HepG2 (cell line): ENCODE data around the gene PLCB1. TPM values are rescaled to one million over a fixed set of nuclear protein-coding genes. Genes with fewer than 3 reads are reported as not detected.

ENCODE experiments used
- ATAC-seq: fragments of 200-7000 bp; cut with Tn5 transposase; 3 replicates; pipeline ENCODE4 v1.9.1; 2020; ENCODE audit warnings: mild to moderate bottlenecking, moderate library complexity
- BruUV-seq: library from RNA; stranded (reverse); fragments of 400-500 nt; replicated peaks from 2 replicates; lab custom pipeline; 2021; lab: Mats Ljungman, UMichigan
- CTCF ChIA-PET: fragments of 300-600 bp; formaldehyde crosslinking; extraction: SDS; loops from one replicate; lab custom pipeline; 2021; ENCODE audit warnings: low total read pairs, inconsistent platforms, low intra/inter-chr PET ratio; lab: Yijun Ruan, JAX
- POLR2A ChIA-PET: fragments of 350-600 bp; sonication (Branson Sonifier 250); formaldehyde crosslinking; loops from one replicate; lab custom pipeline; 2020; ENCODE audit warnings: antibody characterized with exemption, inconsistent platforms; lab: Yijun Ruan, JAX
- DNase-seq: peaks from one replicate; pipeline ENCODE4 v3.0.0-alpha.2; 2015; ENCODE audit warnings: low spot score
- FAIRE-seq: peaks from 3 replicates; lab custom pipeline; 2011; peaks lifted over from hg19 to GRCh38; lab: Jason Lieb, UNC
- H2AFZ ChIP-seq: one replicate; pipeline ENCODE4 v1.6.1; 2011; ENCODE audit warnings: low read length, inconsistent platforms
- H3K27ac ChIP-seq: fragments of 300-600 bp; 3 replicates; pipeline ENCODE4 v1.8.0; 2011; ENCODE audit warnings: mixed run types, mild to moderate bottlenecking, mixed read lengths, low read length, inconsistent platforms; ENCODE audit not compliant: insufficient read depth; ENCODE audit errors: extremely low read length
- H3K27me3 ChIP-seq, 2 experiments: fragments of 200-600 bp in 1 of 2; 2 replicates in 1 of 2; 3 replicates in 1 of 2; pipeline versions ENCODE4 v1.6.0 to v1.8.0; 2011; ENCODE audit warnings: low read length in 2 of 2, mild to moderate bottlenecking in 2 of 2, moderate library complexity in 2 of 2, inconsistent platforms in 1 of 2; ENCODE audit not compliant: insufficient read depth in 2 of 2, control insufficient read depth in 1 of 2
- H3K36me3 ChIP-seq, 2 experiments: fragments of 200-600 bp in 1 of 2; replicated peaks in 1 of 2; 2 replicates in 1 of 2; 3 replicates in 1 of 2; pipeline versions ENCODE4 v1.5.1 to v1.8.0; 2011; ENCODE audit warnings: low read length in 2 of 2, inconsistent platforms in 1 of 2; ENCODE audit not compliant: insufficient read depth in 2 of 2, control insufficient read depth in 1 of 2
- H3K4me1 ChIP-seq: 2 replicates; pipeline ENCODE4 v1.5.1; 2012; ENCODE audit warnings: low read length, inconsistent platforms; ENCODE audit not compliant: insufficient read depth
- H3K4me2 ChIP-seq: 2 replicates; pipeline ENCODE4 v1.6.0; 2011; ENCODE audit warnings: low read depth, low read length, inconsistent platforms
- H3K4me3 ChIP-seq, 3 experiments: fragments of 200-600 bp in 1 of 3; sonication (generic), shearing (Covaris generic) in 1 of 3; replicated peaks in 1 of 3; 2 replicates each; pipeline ENCODE4 v1.5.1; 2011 to 2016; ENCODE audit warnings: low read length in 3 of 3, inconsistent platforms in 2 of 3, low read depth in 2 of 3, mild to moderate bottlenecking in 2 of 3, control low read depth in 1 of 3, mixed read lengths in 1 of 3; ENCODE audit not compliant: insufficient read depth in 1 of 3
- H3K79me2 ChIP-seq: one replicate; pipeline ENCODE4 v1.6.1; 2011; ENCODE audit warnings: low read length, inconsistent platforms; ENCODE audit not compliant: insufficient read depth
- H3K9ac ChIP-seq: 2 replicates; pipeline ENCODE4 v1.6.0; 2011; ENCODE audit warnings: mild to moderate bottlenecking, low read depth, low read length, inconsistent platforms; ENCODE audit not compliant: insufficient read depth
- H3K9me3 ChIP-seq: 2 replicates; pipeline ENCODE4 v1.5.1; 2012; ENCODE audit warnings: mild to moderate bottlenecking, low read length
- H4K20me1 ChIP-seq: 2 replicates; pipeline ENCODE4 v1.6.0; 2011; ENCODE audit warnings: inconsistent platforms, mild to moderate bottlenecking, low read length, moderate library complexity; ENCODE audit not compliant: insufficient read depth
- ARID3A ChIP-seq: IDR thresholded peaks from 2 replicates; pipeline ENCODE4 v1.6.1; 2012; ENCODE audit warnings: low read depth, low read length, improper control_type of control experiment
- ATF4 ChIP-seq, 2 experiments: fragments of 450-650 bp in 1 of 2; sonication (generic) in 1 of 2; formaldehyde crosslinking; IDR thresholded peaks; 2 replicates each; pipeline versions ENCODE4 v1.5.0 to v1.8.0; 2020 to 2022; ENCODE audit warnings: mild to moderate bottlenecking in 1 of 2, missing genetic modification reagents in 1 of 2
- FOXA3 ChIP-seq: IDR thresholded peaks from 2 replicates; pipeline ENCODE4 v1.6.1; 2016; ENCODE audit warnings: missing genetic modification reagents, missing compliant biosample characterization
- in situ Hi-C: cut with HindIII; loops from 2 replicates; pipeline ENCODE4 v1.10.0; 2017; ENCODE audit warnings: low pct_unique_long_range_greater_than_20kb; ENCODE audit not compliant: extremely low pct_ligation_motif_present
- intact Hi-C: fragments of 100-400 bp; cut with micrococcal nuclease; formaldehyde crosslinking; loops from one replicate; pipeline ENCODE4 v1.10.0; 2022; ENCODE audit not compliant: unreplicated experiment
- polyA plus RNA-seq, 8 experiments: library from polyadenylated mRNA; depleted of rRNA in 3 of 8; stranded (reverse) in 7 of 8; unstranded in 1 of 8; fragments of >200 nt; fragmentation: Illumina TruSeq in 4 of 8; extraction: Trizol in 4 of 8; gene quantifications; 2 replicates each; pipeline versions ENCODE4 v1.2.1 to v1.2.3, GENCODE V29; 2011 to 2016; ENCODE audit warnings: low read depth in 4 of 8, missing spikeins in 1 of 8, mixed read lengths in 1 of 8; ENCODE audit not compliant: insufficient read depth in 1 of 8
- total RNA-seq, 5 experiments: library from RNA; depleted of rRNA; stranded (reverse); fragments of >200 nt; fragmentation: Illumina TruSeq; extraction: Trizol; gene quantifications; 2 replicates each; pipeline ENCODE4 v1.2.3, GENCODE V29; 2016; ENCODE audit warnings: low read depth in 1 of 5
- TF ChIP-seq, protein P1 (sequence below): sonication (generic); formaldehyde crosslinking; IDR thresholded peaks from 2 replicates; pipeline ENCODE4 v1.5.0; 2020; ENCODE audit warnings: missing genetic modification reagents, mild to moderate bottlenecking, borderline replicate concordance

PLCB1 gene
- total and polyA plus RNA-seq, 2 of the 13 experiments (the other 11 are each of a cell fraction or from before 2014, with no cell fraction given), result 42.4 to 55.9 TPM

- BruUV-seq, result no TSS peak
- no peak overlapping the region for H2AFZ ChIP-seq
- intact Hi-C loops, result no loop called here
- H3K4me3 ChIP-seq, result no peak overlapping the region
- ChIA-PET CTCF (no interaction called here), POLR2A (interaction anchor here (3.9 kb wide), 1 partner anchor 9 kb away, joined by 23 read pairs; no protein-coding TSS in a partner anchor)
- ATAC-seq (no peak), FAIRE-seq (no peak), DNase-seq (no peak)
- H3K27ac ChIP-seq, result no peak overlapping the region
- no peaks in the 10 kb centered on the region for H3K9me3 ChIP-seq
- TF ChIP-seq, protein P1, sequence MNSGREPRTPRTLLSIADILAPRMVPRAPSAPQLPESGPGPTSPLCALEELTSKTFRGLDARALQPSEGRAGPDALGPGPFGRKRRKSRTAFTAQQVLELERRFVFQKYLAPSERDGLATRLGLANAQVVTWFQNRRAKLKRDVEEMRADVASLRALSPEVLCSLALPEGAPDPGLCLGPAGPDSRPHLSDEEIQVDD (CRISPR knock-in tag), result no peak
- TF ChIP-seq ARID3A (0 out of 2 replicates have a peak, but pooled peaks have one; percentile 16), ATF4 (CRISPR knock-in tag; IDR thresholded peaks at IDR 0.05) (peak in 1 of 2 experiments; percentile 57; a peak in 1 of 4 replicates), FOXA3 (CRISPR knock-in tag) (peak; percentile 41; the same call in 1 of the 2 replicates)
- H3K27me3 ChIP-seq, result no peaks in the 10 kb centered on the region
- peaks cover 0 to 3% of the 10 kb centered on the region in 2 experiments; a peak in 2 of 5 replicates for H3K36me3 ChIP-seq
- peaks cover 45% of the 10 kb centered on the region for H3K4me1 ChIP-seq
- H3K4me2 ChIP-seq, result no peak overlapping the region
- H3K9ac ChIP-seq, result no peak overlapping the region
- in situ Hi-C loops, result no loop called here
- no peaks in the 10 kb centered on the region for H4K20me1 ChIP-seq
- H3K79me2 ChIP-seq, result peaks cover 12% of the 10 kb centered on the region
Measured at GRCh38 chr20:8124639-8125038, 7.4 kb upstream of the PLCB1 start.
